Neural cell (in vitro differentiated cells): ENCODE data around the gene DUS3L. TPM values are rescaled to one million over a fixed set of nuclear protein-coding genes. Genes with fewer than 3 reads are reported as not detected.
A peak's percentile ranks its signal among the peaks of the same experiment; 100 is the strongest.

Source experiments
- H2AFZ ChIP-seq: fragments of 200-600, 300-800 bp; sonication (generic), shearing (Covaris generic); 2 replicates; pipeline ENCODE4 v1.6.0; 2014; ENCODE audit warnings: low read depth, mild to moderate bottlenecking, antibody characterized with exemption, low read length, moderate library complexity
- H3F3A ChIP-seq: fragments of 200-600 bp; shearing (Covaris generic); 2 replicates; pipeline ENCODE4 v1.6.1; 2016; ENCODE audit warnings: mild to moderate bottlenecking, moderate library complexity, mixed read lengths, antibody characterized with exemption, low read length; ENCODE audit not compliant: insufficient read depth, poor library complexity, severe bottlenecking
- H3K27ac ChIP-seq: fragments of 200-600, 300-800 bp; sonication (generic), shearing (Covaris generic); 2 replicates; pipeline ENCODE4 v1.5.1; 2014; ENCODE audit warnings: mild to moderate bottlenecking, low read length, moderate library complexity
- H3K27me3 ChIP-seq: fragments of 300-800, 200-600 bp; sonication (generic), shearing (Covaris generic); 2 replicates; pipeline ENCODE4 v1.6.0; 2014; ENCODE audit warnings: mild to moderate bottlenecking, low read depth, low read length, moderate library complexity; ENCODE audit not compliant: insufficient read depth
- H3K36me3 ChIP-seq: fragments of 300-800, 200-600 bp; sonication (generic), shearing (Covaris generic); 2 replicates; pipeline ENCODE4 v1.5.1; 2014; ENCODE audit warnings: mild to moderate bottlenecking, antibody characterized with exemption, low read length, moderate library complexity; ENCODE audit not compliant: insufficient read depth
- H3K4me2 ChIP-seq: fragments of 300-800, 200-600 bp; sonication (generic), shearing (Covaris generic); 2 replicates; pipeline ENCODE4 v1.6.0; 2014; ENCODE audit warnings: mild to moderate bottlenecking, low read length
- H3K4me3 ChIP-seq: fragments of 300-800, 200-600 bp; sonication (generic), shearing (Covaris generic); 2 replicates; pipeline ENCODE4 v1.5.1; 2014; ENCODE audit warnings: mild to moderate bottlenecking, low read length, moderate library complexity
- H3K79me2 ChIP-seq: fragments of 200-600 bp; shearing (Covaris generic); replicated peaks from 2 replicates; pipeline ENCODE4 v1.6.0; 2014; ENCODE audit warnings: mild to moderate bottlenecking, low read length, moderate library complexity; ENCODE audit not compliant: insufficient read depth
- H3K9ac ChIP-seq: fragments of 300-800, 200-600 bp; sonication (generic), shearing (Covaris generic); 2 replicates; pipeline ENCODE4 v1.6.1; 2016; ENCODE audit warnings: mild to moderate bottlenecking, low read length, mixed read lengths
- H3K9me2 ChIP-seq: fragments of 200-600 bp; shearing (Covaris generic); 2 replicates; pipeline ENCODE4 v1.6.1; 2016; ENCODE audit warnings: mild to moderate bottlenecking, low read length, mixed read lengths; ENCODE audit not compliant: insufficient read depth
- H3K9me3 ChIP-seq: fragments of 200-600, 300-800 bp; sonication (generic), shearing (Covaris generic); 2 replicates; pipeline ENCODE4 v1.6.1; 2016; ENCODE audit warnings: mild to moderate bottlenecking, mixed run types, low read length, moderate library complexity, mixed read lengths
- H4K20me1 ChIP-seq: fragments of 200-600 bp; shearing (Covaris generic); 2 replicates; pipeline ENCODE4 v1.6.1; 2016; ENCODE audit warnings: mild to moderate bottlenecking, mixed run types; ENCODE audit not compliant: insufficient read depth
- EP300 ChIP-seq: fragments of 450-650 bp; conservative IDR thresholded peaks from 2 replicates; pipeline ENCODE4 v1.6.1; 2014; ENCODE audit warnings: antibody characterized with exemption, mild to moderate bottlenecking, moderate library complexity; ENCODE audit not compliant: poor library complexity, severe bottlenecking
- EZH2 ChIP-seq: fragments of 200-600, 300-800 bp; shearing (Covaris generic), sonication (generic); IDR thresholded peaks from 2 replicates; pipeline ENCODE4 v1.6.1; 2014; ENCODE audit warnings: antibody characterized with exemption, low read length, borderline replicate concordance, mild to moderate bottlenecking; ENCODE audit not compliant: insufficient read depth, poor library complexity, severe bottlenecking
- MXI1 ChIP-seq: fragments of 450-650 bp; conservative IDR thresholded peaks from 2 replicates; pipeline ENCODE4 v1.6.1; 2014; ENCODE audit warnings: antibody characterized with exemption, mild to moderate bottlenecking; ENCODE audit not compliant: poor library complexity, severe bottlenecking
- POLR2AphosphoS5 ChIP-seq: IDR thresholded peaks from 2 replicates; pipeline ENCODE4 v1.6.1; 2012
- RAD21 ChIP-seq: fragments of 450-650 bp; conservative IDR thresholded peaks from 2 replicates; pipeline ENCODE4 v1.6.1; 2014; ENCODE audit warnings: antibody characterized with exemption, mild to moderate bottlenecking, moderate library complexity
- SMC3 ChIP-seq: fragments of 450-650 bp; conservative IDR thresholded peaks from 2 replicates; pipeline ENCODE4 v1.6.1; 2014; ENCODE audit warnings: antibody characterized with exemption, mild to moderate bottlenecking, moderate library complexity; ENCODE audit not compliant: poor library complexity
- TAF1 ChIP-seq: IDR thresholded peaks from 2 replicates; pipeline ENCODE4 v1.6.1; 2012; ENCODE audit warnings: low read depth
- polyA plus RNA-seq: library from polyadenylated mRNA; depleted of rRNA; stranded (reverse); fragments of >200 nt; gene quantifications from 2 replicates; pipeline ENCODE4 v1.2.3, GENCODE V29; 2014
- TF ChIP-seq, protein P1 (sequence below): fragments of 450-650 bp; IDR thresholded peaks from 2 replicates; pipeline ENCODE4 v1.5.1; 2014; ENCODE audit warnings: antibody characterized with exemption, mild to moderate bottlenecking, moderate library complexity; ENCODE audit not compliant: poor library complexity, severe bottlenecking
- TF ChIP-seq, protein P2 (sequence below): IDR thresholded peaks from 2 replicates; pipeline ENCODE4 v1.6.1; 2012; ENCODE audit warnings: borderline replicate concordance

Gene DUS3L
- polyA plus RNA-seq, 1 donor from 2014 or later: 34.2 TPM

DNA sequence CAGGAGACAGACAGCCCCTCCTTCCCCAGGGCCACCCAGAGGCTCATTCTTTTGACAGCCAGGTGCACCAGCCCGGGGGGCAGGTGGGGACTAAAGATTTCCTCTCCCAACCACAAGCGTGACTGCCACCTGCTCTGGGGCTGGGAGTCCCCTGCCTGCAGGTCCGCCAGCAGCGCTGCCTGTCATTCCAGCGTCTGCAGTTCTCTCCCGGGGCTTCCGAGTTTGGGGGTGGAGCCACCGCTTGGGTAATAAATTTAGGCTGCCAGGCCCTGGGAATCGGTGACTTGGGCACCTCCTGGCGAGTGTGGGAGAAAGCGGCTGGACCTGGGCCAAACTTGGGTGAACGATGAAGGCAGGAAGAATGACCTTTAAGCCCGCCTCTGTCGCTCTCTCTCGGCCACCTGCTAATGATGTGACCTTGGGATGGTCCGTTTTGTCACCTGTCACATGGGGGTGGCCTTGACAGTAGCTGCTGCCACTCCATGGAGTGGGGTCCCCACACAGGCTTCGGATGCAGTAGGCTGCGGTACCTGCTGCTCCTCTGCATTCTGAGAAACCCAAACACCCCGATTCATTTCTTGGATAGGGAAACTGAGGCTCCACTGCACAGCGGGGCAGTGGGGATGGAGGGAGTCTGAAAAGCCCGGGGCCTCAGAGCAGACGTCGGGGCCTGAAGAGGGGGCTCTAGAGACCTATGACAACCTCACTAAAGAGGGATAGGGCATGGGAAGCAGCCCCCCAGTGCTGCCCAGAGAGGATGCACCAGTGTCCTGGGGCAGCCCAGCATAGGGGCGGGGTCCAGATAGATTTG, 35.8 kb upstream of the DUS3L start:
- H3K9ac ChIP-seq: no peak overlapping the region
- H2AFZ ChIP-seq: no peak overlapping the region
- H3K27me3 ChIP-seq: no peaks in the 10 kb centered on the region
- no peaks in the 10 kb centered on the region for H4K20me1 ChIP-seq
- H3K4me3 ChIP-seq: peak overlapping the region; percentile 60
- no peaks in the 10 kb centered on the region for H3K79me2 ChIP-seq
- H3K4me2 ChIP-seq: no peak overlapping the region
- H3F3A ChIP-seq: no peaks in the 10 kb centered on the region
- H3K36me3 ChIP-seq: no peaks in the 10 kb centered on the region
- H3K9me2 ChIP-seq: no peaks in the 10 kb centered on the region
- H3K9me3 ChIP-seq: no peaks in the 10 kb centered on the region
- TF ChIP-seq, protein P1, sequence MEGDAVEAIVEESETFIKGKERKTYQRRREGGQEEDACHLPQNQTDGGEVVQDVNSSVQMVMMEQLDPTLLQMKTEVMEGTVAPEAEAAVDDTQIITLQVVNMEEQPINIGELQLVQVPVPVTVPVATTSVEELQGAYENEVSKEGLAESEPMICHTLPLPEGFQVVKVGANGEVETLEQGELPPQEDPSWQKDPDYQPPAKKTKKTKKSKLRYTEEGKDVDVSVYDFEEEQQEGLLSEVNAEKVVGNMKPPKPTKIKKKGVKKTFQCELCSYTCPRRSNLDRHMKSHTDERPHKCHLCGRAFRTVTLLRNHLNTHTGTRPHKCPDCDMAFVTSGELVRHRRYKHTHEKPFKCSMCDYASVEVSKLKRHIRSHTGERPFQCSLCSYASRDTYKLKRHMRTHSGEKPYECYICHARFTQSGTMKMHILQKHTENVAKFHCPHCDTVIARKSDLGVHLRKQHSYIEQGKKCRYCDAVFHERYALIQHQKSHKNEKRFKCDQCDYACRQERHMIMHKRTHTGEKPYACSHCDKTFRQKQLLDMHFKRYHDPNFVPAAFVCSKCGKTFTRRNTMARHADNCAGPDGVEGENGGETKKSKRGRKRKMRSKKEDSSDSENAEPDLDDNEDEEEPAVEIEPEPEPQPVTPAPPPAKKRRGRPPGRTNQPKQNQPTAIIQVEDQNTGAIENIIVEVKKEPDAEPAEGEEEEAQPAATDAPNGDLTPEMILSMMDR: no peak
- TF ChIP-seq TAF1: no peak
- TF ChIP-seq RAD21: no peak
- H3K27ac ChIP-seq: no peak overlapping the region

DNA sequence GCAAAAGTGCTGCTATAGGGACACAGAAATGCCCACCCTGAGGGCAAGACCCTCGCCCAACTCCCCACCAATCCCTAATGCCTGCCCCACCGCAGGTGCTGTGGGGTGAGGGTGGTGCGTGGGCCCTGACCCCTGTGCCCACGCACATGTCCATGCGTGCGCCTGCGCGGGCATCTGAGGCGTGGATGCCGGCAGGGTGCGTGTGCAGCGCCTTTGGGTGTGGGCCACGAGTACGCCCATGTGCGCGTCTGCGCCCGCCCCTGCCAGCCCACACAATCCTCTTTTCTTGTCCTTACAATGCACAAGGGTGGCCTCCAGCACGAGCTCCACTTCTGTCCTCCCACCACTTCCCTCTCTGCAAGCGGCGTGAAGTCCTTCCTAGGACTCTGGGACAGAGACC, 34.2 kb upstream of the DUS3L start:
- H3F3A ChIP-seq: no peaks in the 10 kb centered on the region
- H3K9ac ChIP-seq: no peak overlapping the region
- H3K4me3 ChIP-seq: no peak overlapping the region
- no peaks in the 10 kb centered on the region for H3K9me2 ChIP-seq
- H3K27me3 ChIP-seq: no peaks in the 10 kb centered on the region
- no peaks in the 10 kb centered on the region for H3K9me3 ChIP-seq
- no peak for TF ChIP-seq EZH2
- TF ChIP-seq MXI1: no peak
- TF ChIP-seq EP300: no peak
- no peak for TF ChIP-seq RAD21
- TF ChIP-seq TAF1: no peak
- no peak for TF ChIP-seq POLR2AphosphoS5
- TF ChIP-seq, protein P2, sequence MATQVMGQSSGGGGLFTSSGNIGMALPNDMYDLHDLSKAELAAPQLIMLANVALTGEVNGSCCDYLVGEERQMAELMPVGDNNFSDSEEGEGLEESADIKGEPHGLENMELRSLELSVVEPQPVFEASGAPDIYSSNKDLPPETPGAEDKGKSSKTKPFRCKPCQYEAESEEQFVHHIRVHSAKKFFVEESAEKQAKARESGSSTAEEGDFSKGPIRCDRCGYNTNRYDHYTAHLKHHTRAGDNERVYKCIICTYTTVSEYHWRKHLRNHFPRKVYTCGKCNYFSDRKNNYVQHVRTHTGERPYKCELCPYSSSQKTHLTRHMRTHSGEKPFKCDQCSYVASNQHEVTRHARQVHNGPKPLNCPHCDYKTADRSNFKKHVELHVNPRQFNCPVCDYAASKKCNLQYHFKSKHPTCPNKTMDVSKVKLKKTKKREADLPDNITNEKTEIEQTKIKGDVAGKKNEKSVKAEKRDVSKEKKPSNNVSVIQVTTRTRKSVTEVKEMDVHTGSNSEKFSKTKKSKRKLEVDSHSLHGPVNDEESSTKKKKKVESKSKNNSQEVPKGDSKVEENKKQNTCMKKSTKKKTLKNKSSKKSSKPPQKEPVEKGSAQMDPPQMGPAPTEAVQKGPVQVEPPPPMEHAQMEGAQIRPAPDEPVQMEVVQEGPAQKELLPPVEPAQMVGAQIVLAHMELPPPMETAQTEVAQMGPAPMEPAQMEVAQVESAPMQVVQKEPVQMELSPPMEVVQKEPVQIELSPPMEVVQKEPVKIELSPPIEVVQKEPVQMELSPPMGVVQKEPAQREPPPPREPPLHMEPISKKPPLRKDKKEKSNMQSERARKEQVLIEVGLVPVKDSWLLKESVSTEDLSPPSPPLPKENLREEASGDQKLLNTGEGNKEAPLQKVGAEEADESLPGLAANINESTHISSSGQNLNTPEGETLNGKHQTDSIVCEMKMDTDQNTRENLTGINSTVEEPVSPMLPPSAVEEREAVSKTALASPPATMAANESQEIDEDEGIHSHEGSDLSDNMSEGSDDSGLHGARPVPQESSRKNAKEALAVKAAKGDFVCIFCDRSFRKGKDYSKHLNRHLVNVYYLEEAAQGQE: no peak
- TF ChIP-seq, protein P1: no peak
- no peak for TF ChIP-seq SMC3
- no peaks in the 10 kb centered on the region for H4K20me1 ChIP-seq
- no peak overlapping the region for H2AFZ ChIP-seq
- no peaks in the 10 kb centered on the region for H3K36me3 ChIP-seq
- H3K4me2 ChIP-seq: no peak overlapping the region
- no peaks in the 10 kb centered on the region for H3K79me2 ChIP-seq
- H3K27ac ChIP-seq: no peak overlapping the region
